HG03520 (cell line): ENCODE measurements around the gene BABAM1.

Source experiments
- ATAC-seq: cut with Tn5 transposase; IDR thresholded peaks from one replicate; pipeline ENCODE4 v1.9.1; 2021; ENCODE audit warnings: mild to moderate bottlenecking, moderate library complexity; ENCODE audit not compliant: unreplicated experiment

BABAM1 gene

GRCh38 chr19:17300992-17301619 lies 33.9 kb downstream of the BABAM1 start:
- no peak for ATAC-seq

GRCh38 chr19:17302391-17303166 lies 35.3 kb downstream of the BABAM1 start:
- no peak for ATAC-seq

GRCh38 chr19:17303167-17303939 lies 36.1 kb downstream of the BABAM1 start, which contains the start of gene ABHD8:
TSS of gene ABHD8 (minus strand) at chr19:17303425. CDS start at chr19:17301616, 1,809 bp downstream.
- peak; percentile 42 for ATAC-seq

GRCh38 chr19:17303940-17304267 lies 36.7 kb downstream of the BABAM1 start:
- ATAC-seq, result no peak

- ATAC-seq, result no peak
Observed at GRCh38 chr19:17304386-17305215, 37.4 kb downstream of the BABAM1 start.

- ATAC-seq, result no peak
Observed at GRCh38 chr19:17305216-17305516, 37.9 kb downstream of the BABAM1 start.

- ATAC-seq, result peak; percentile 59
Observed at GRCh38 chr19:17305517-17306284, 38.5 kb downstream of the BABAM1 start, which contains the start of gene MRPL34. TSS of gene MRPL34 (plus strand) at chr19:17305872. CDS start at chr19:17305893, 21 bp downstream.

- ATAC-seq, result no peak
Observed at GRCh38 chr19:17306285-17306714, 39.1 kb downstream of the BABAM1 start.

GRCh38 chr19:17307876-17308377 lies 40.7 kb downstream of the BABAM1 start:
- no peak for ATAC-seq

GRCh38 chr19:17309198-17309964 lies 42.1 kb downstream of the BABAM1 start, which contains the start of gene DDA1:
TSS of gene DDA1 (plus strand) at chr19:17309563. CDS start at chr19:17309655, 92 bp downstream.
- ATAC-seq, result peak; percentile 45

- no peak for ATAC-seq
Observed at GRCh38 chr19:17309965-17310461, 42.8 kb downstream of the BABAM1 start.

- no peak for ATAC-seq
Observed at GRCh38 chr19:17311455-17312188, 44.4 kb downstream of the BABAM1 start.

- no peak for ATAC-seq
Observed at GRCh38 chr19:17312189-17313113, 45.2 kb downstream of the BABAM1 start.

GRCh38 chr19:17314007-17314593 lies 46.9 kb downstream of the BABAM1 start:
- no peak for ATAC-seq

- no peak for ATAC-seq
Observed at GRCh38 chr19:17318966-17319365, 51.7 kb downstream of the BABAM1 start.

- no peak for ATAC-seq
Observed at GRCh38 chr19:17319473-17320238, 52.4 kb downstream of the BABAM1 start.
